GM12891 (cell line): Measurements from ENCODE around the gene WDR20.

Experiments used
- POLR2AphosphoS5 ChIP-seq: IDR thresholded peaks from 2 replicates; pipeline ENCODE4 v1.6.1; 2011; ENCODE audit warnings: low read depth, low read length, control low read depth
- POU2F2 ChIP-seq: IDR thresholded peaks from 2 replicates; pipeline ENCODE4 v1.6.1; 2011; ENCODE audit warnings: low read depth, mild to moderate bottlenecking, control low read depth, low read length, moderate library complexity

GRCh38 chr14:102221026-102221425 is 81.3 kb downstream of the WDR20 start:
- no peak for TF ChIP-seq POLR2AphosphoS5
- no peak for TF ChIP-seq POU2F2
